Nephron (organoid): ENCODE results near the gene MRPL4.

ENCODE experiments used
- H3K27ac Mint-ChIP-seq, 3 experiments: 2 replicates each; pipeline ENCODE4 v1.8.0; 2020; ENCODE audit warnings: mixed read lengths in 3 of 3, mild to moderate bottlenecking in 2 of 3, moderate library complexity in 1 of 3
- H3K27me3 Mint-ChIP-seq: 2 replicates; pipeline ENCODE4 v1.8.0; 2021; ENCODE audit warnings: low read depth, mild to moderate bottlenecking, moderate library complexity, mixed read lengths
- H3K36me3 Mint-ChIP-seq: 2 replicates; pipeline ENCODE4 v1.8.0; 2020; ENCODE audit warnings: low read depth, mixed read lengths
- H3K4me1 Mint-ChIP-seq: 2 replicates; pipeline ENCODE4 v1.8.0; 2020; ENCODE audit warnings: mixed read lengths
- H3K4me3 Mint-ChIP-seq, 3 experiments: 2 replicates each; pipeline ENCODE4 v1.8.0; 2020; ENCODE audit warnings: mild to moderate bottlenecking in 3 of 3, mixed read lengths in 3 of 3, moderate library complexity in 2 of 3
- H3K9me3 Mint-ChIP-seq: 2 replicates; pipeline ENCODE4 v1.8.0; 2020; ENCODE audit warnings: mixed read lengths
- TF ChIP-seq, protein P1 (sequence below), 3 experiments: fragments of 200-600 bp; sonication (generic); IDR thresholded peaks; one replicate each; pipeline ENCODE4 v1.5.0; 2021; ENCODE audit warnings: antibody characterized with exemption in 3 of 3; ENCODE audit not compliant: unreplicated experiment in 3 of 3

Gene MRPL4

DNA sequence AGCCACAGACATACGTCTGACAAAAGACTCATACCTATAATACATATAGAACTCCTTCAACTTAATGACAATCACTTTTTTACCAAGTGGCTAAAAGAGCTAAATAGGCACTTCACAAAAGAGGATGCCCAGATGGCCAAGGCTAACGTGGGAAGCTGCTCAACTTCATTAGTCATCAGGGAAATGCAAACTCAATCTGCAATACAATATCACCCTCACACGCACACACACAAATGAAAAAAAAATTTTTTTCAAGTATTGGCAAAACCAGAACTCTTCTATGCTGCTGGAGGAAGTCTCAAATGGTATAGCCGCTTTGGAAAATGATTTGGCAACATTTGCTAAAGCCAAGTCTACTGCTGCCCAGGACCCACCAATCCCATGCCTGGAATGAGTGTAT is 42.7 kb upstream of the MRPL4 start:
- H3K4me1 Mint-ChIP-seq: no peaks in the 10 kb centered on the region
- H3K36me3 Mint-ChIP-seq: no peaks in the 10 kb centered on the region
- no peak overlapping the region for H3K4me3 Mint-ChIP-seq
- H3K27me3 Mint-ChIP-seq: no peaks in the 10 kb centered on the region
- TF ChIP-seq, protein P1, sequence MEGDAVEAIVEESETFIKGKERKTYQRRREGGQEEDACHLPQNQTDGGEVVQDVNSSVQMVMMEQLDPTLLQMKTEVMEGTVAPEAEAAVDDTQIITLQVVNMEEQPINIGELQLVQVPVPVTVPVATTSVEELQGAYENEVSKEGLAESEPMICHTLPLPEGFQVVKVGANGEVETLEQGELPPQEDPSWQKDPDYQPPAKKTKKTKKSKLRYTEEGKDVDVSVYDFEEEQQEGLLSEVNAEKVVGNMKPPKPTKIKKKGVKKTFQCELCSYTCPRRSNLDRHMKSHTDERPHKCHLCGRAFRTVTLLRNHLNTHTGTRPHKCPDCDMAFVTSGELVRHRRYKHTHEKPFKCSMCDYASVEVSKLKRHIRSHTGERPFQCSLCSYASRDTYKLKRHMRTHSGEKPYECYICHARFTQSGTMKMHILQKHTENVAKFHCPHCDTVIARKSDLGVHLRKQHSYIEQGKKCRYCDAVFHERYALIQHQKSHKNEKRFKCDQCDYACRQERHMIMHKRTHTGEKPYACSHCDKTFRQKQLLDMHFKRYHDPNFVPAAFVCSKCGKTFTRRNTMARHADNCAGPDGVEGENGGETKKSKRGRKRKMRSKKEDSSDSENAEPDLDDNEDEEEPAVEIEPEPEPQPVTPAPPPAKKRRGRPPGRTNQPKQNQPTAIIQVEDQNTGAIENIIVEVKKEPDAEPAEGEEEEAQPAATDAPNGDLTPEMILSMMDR (IDR thresholded peaks at IDR 0.05; ENCODE audit: unreplicated experiment in 3 of 3): no peak
- H3K27ac Mint-ChIP-seq: no peak overlapping the region
- H3K9me3 Mint-ChIP-seq: peaks cover 2% of the 10 kb centered on the region

DNA sequence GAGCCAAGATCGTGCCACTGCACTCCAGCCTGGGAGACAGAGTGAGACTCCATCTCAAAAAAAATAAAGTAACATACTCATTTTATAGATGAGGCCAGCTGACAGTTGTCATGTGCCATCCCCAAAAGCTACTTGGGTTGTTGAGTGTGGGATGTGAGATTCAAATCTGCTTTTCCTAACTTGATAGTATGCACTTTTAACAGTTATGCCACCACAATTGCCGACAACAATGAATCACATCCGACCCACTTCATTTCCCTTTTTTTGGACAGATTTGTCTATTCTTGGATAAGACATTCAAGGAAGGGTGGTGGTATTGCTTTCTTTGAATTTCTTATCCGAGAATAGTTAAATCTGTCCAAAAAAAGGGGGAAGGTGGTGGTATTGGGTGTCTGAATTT is 41.0 kb upstream of the MRPL4 start:
- TF ChIP-seq, protein P1 (IDR thresholded peaks at IDR 0.05; ENCODE audit: unreplicated experiment in 3 of 3): no peak
- no peaks in the 10 kb centered on the region for H3K4me1 Mint-ChIP-seq
- H3K27me3 Mint-ChIP-seq: no peaks in the 10 kb centered on the region
- no peaks in the 10 kb centered on the region for H3K36me3 Mint-ChIP-seq
- no peak overlapping the region for H3K27ac Mint-ChIP-seq
- H3K9me3 Mint-ChIP-seq: peaks cover 2% of the 10 kb centered on the region
- H3K4me3 Mint-ChIP-seq: no peak overlapping the region

DNA sequence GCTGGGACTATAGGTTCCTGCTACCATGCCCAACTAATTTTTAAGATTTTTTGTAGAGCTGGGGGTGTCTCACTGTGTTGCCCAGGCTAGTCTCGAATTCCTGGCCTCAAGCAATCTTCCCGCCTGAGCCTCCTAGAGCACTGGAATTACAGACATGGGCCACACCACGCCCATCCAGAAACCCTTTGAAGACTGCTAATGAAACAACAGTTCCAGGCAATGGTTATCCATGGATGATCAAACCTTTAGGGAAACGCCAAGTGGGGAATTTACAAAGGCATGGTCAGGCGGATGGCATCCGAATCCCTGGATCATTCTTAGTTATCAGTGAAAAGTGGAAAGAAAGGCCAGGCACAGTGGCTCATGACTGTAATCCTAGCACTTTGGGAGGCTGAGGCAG is 40.3 kb upstream of the MRPL4 start:
- Mint-ChIP-seq H3K27ac (no peak overlapping the region), H3K27me3 (no peaks in the 10 kb centered on the region), H3K4me1 (no peaks in the 10 kb centered on the region), H3K4me3 (no peak overlapping the region), H3K36me3 (no peaks in the 10 kb centered on the region), H3K9me3 (peaks cover 2% of the 10 kb centered on the region)
- TF ChIP-seq, protein P1 (IDR thresholded peaks at IDR 0.05; ENCODE audit: unreplicated experiment in 3 of 3): no peak

DNA sequence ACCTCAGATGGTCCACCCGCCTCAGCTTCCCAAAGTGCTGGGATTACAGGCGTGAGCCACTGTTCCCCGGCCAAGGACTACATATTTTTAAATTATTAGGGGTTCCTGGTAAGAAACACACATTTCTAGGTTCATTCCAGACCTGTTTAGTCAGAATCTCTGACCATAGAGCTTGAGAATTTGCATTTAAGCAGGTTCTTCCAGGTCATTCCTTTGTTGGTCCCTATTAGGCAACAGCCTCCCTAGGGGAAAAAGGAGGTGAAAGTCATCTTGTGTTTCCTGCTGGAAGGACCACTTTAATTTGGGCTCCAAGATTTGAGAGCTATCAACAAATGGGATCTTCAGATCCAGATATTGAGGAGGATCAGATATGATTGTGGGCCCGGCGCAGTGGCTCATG is 37.2 kb upstream of the MRPL4 start:
- no peaks in the 10 kb centered on the region for H3K9me3 Mint-ChIP-seq
- H3K27me3 Mint-ChIP-seq: no peaks in the 10 kb centered on the region
- H3K36me3 Mint-ChIP-seq: peaks cover 3% of the 10 kb centered on the region
- no peaks in the 10 kb centered on the region for H3K4me1 Mint-ChIP-seq
- H3K27ac Mint-ChIP-seq: no peak overlapping the region
- no peak overlapping the region for H3K4me3 Mint-ChIP-seq
- TF ChIP-seq, protein P1 (IDR thresholded peaks at IDR 0.05; ENCODE audit: unreplicated experiment in 3 of 3): no peak

DNA sequence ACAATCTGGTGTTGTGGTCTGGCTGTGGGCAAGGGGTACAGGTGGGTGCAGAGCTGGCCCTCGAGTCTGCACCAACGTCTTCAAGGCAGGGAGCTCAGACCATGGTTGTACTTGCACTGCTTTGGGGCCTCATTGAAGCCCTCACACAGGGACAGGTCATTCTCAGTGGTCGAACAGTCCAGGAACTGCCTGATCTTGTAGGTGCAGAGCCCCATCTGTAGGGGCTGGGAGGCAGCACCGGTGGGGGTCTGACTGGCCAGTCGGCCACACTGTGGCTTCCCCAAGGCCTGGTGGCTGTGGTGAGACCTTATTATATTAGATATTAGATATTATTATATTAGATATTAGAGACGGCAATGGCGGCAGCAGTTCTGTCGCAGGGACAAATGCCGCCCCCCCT is 34.9 kb upstream of the MRPL4 start:
- H3K27me3 Mint-ChIP-seq: no peaks in the 10 kb centered on the region
- no peaks in the 10 kb centered on the region for H3K9me3 Mint-ChIP-seq
- TF ChIP-seq, protein P1 (IDR thresholded peaks at IDR 0.05; ENCODE audit: unreplicated experiment in 3 of 3): no peak
- no peaks in the 10 kb centered on the region for H3K4me1 Mint-ChIP-seq
- no peak overlapping the region for H3K4me3 Mint-ChIP-seq
- peaks cover 8% of the 10 kb centered on the region for H3K36me3 Mint-ChIP-seq
- H3K27ac Mint-ChIP-seq: no peak overlapping the region

DNA sequence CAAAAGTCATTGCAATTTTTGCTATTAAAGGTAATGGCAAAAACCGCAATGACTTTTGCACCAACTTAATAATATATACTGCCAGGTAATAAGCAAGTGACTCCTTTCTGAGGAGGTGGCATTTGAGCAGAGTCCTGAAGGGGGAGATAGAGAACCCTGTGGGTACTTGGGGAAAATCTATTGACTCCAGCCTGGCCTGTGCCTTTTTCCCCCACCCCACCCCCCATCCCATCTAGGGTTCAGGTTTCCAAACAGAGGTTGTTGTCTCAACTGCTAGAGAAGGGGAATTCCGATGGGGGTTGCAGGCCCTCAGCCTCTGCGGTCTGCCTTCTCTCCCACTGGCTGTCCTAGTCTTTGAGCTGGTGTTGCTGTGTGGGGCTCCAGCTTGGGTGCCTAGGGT is 32.3 kb upstream of the MRPL4 start:
- no peaks in the 10 kb centered on the region for H3K9me3 Mint-ChIP-seq
- no peaks in the 10 kb centered on the region for H3K27me3 Mint-ChIP-seq
- H3K4me3 Mint-ChIP-seq: no peak overlapping the region
- TF ChIP-seq, protein P1 (IDR thresholded peaks at IDR 0.05; ENCODE audit: unreplicated experiment in 3 of 3): peak in 1 of 3 experiments; percentile 21
- H3K4me1 Mint-ChIP-seq: no peaks in the 10 kb centered on the region
- no peak overlapping the region for H3K27ac Mint-ChIP-seq
- peaks cover 23% of the 10 kb centered on the region for H3K36me3 Mint-ChIP-seq
